HEK293 (cell line): ENCODE results near the gene PGGT1B.

Experiments used
- CTCF ChIP-seq: fragments of 450-650 bp; formaldehyde crosslinking; IDR thresholded peaks from 2 replicates; pipeline ENCODE4 v1.5.1; 2016; ENCODE audit warnings: missing biosample characterization, missing genetic modification characterization
- KLF17 ChIP-seq: fragments of 450-650 bp; formaldehyde crosslinking; IDR thresholded peaks from 2 replicates; pipeline ENCODE4 v1.5.1; 2016; ENCODE audit warnings: missing biosample characterization, missing genetic modification characterization
- KLF7 ChIP-seq: fragments of 450-650 bp; formaldehyde crosslinking; IDR thresholded peaks from 2 replicates; pipeline ENCODE4 v1.5.1; 2016; ENCODE audit warnings: missing biosample characterization, missing genetic modification characterization, borderline replicate concordance
- KLF8 ChIP-seq: fragments of 450-650 bp; formaldehyde crosslinking; IDR thresholded peaks from 2 replicates; pipeline ENCODE4 v1.5.1; 2016; ENCODE audit warnings: missing biosample characterization, missing genetic modification characterization
- KLF9 ChIP-seq: fragments of 450-650 bp; formaldehyde crosslinking; IDR thresholded peaks from 2 replicates; pipeline ENCODE4 v1.5.1; 2016; ENCODE audit warnings: missing biosample characterization, missing genetic modification characterization, low read depth
- PRDM10 ChIP-seq: fragments of 450-650 bp; formaldehyde crosslinking; IDR thresholded peaks from 2 replicates; pipeline ENCODE4 v1.5.1; 2016; ENCODE audit warnings: missing biosample characterization, missing genetic modification characterization
- SCRT1 ChIP-seq: fragments of 450-650 bp; formaldehyde crosslinking; IDR thresholded peaks from 2 replicates; pipeline ENCODE4 v1.5.1; 2016; ENCODE audit warnings: missing biosample characterization, missing genetic modification characterization, borderline replicate concordance
- SP2 ChIP-seq: fragments of 450-650 bp; formaldehyde crosslinking; IDR thresholded peaks from 2 replicates; pipeline ENCODE4 v1.5.1; 2016; ENCODE audit warnings: missing biosample characterization, missing genetic modification characterization
- TSHZ1 ChIP-seq: fragments of 450-650 bp; formaldehyde crosslinking; IDR thresholded peaks from 2 replicates; pipeline ENCODE4 v1.5.1; 2016; ENCODE audit warnings: missing biosample characterization, missing genetic modification characterization, borderline replicate concordance
- YY1 ChIP-seq: fragments of 450-650 bp; formaldehyde crosslinking; IDR thresholded peaks from 2 replicates; pipeline ENCODE4 v1.5.1; 2018; ENCODE audit warnings: missing biosample characterization, missing genetic modification characterization
- YY2 ChIP-seq: fragments of 450-650 bp; formaldehyde crosslinking; IDR thresholded peaks from 2 replicates; pipeline ENCODE4 v1.5.1; 2016; ENCODE audit warnings: missing biosample characterization, missing genetic modification characterization
- ZBTB17 ChIP-seq: fragments of 450-650 bp; formaldehyde crosslinking; IDR thresholded peaks from 2 replicates; pipeline ENCODE4 v1.5.1; 2016; ENCODE audit warnings: missing biosample characterization, missing genetic modification characterization
- ZBTB8A ChIP-seq: fragments of 450-650 bp; formaldehyde crosslinking; IDR thresholded peaks from 2 replicates; pipeline ENCODE4 v1.5.1; 2016; ENCODE audit warnings: missing biosample characterization, missing genetic modification characterization
- ZNF10 ChIP-seq: fragments of 450-650 bp; formaldehyde crosslinking; IDR thresholded peaks from 2 replicates; pipeline ENCODE4 v1.5.1; 2017; ENCODE audit warnings: missing biosample characterization, missing genetic modification characterization
- ZNF2 ChIP-seq: fragments of 450-650 bp; formaldehyde crosslinking; IDR thresholded peaks from 2 replicates; pipeline ENCODE4 v1.5.1; 2016; ENCODE audit warnings: missing biosample characterization, missing genetic modification characterization
- ZNF202 ChIP-seq: fragments of 450-650 bp; formaldehyde crosslinking; IDR thresholded peaks from 2 replicates; pipeline ENCODE4 v1.5.1; 2016; ENCODE audit warnings: missing biosample characterization, missing genetic modification characterization, borderline replicate concordance
- ZNF24 ChIP-seq: fragments of 450-650 bp; formaldehyde crosslinking; IDR thresholded peaks from 2 replicates; pipeline ENCODE4 v1.5.1; 2016; ENCODE audit warnings: missing biosample characterization, missing genetic modification characterization
- ZNF292 ChIP-seq: fragments of 450-650 bp; formaldehyde crosslinking; IDR thresholded peaks from 2 replicates; pipeline ENCODE4 v1.5.1; 2016; ENCODE audit warnings: low read depth, missing biosample characterization, missing genetic modification characterization, borderline replicate concordance
- ZNF341 ChIP-seq: fragments of 450-650 bp; formaldehyde crosslinking; IDR thresholded peaks from 2 replicates; pipeline ENCODE4; 2016; ENCODE audit warnings: low read depth, missing biosample characterization, missing genetic modification characterization
- ZNF449 ChIP-seq: fragments of 450-650 bp; formaldehyde crosslinking; IDR thresholded peaks from 2 replicates; pipeline ENCODE4 v1.5.1; 2017; ENCODE audit warnings: missing biosample characterization, mild to moderate bottlenecking, missing genetic modification characterization, moderate library complexity
- ZNF501 ChIP-seq: fragments of 450-650 bp; formaldehyde crosslinking; IDR thresholded peaks from 2 replicates; pipeline ENCODE4 v1.5.1; 2016; ENCODE audit warnings: missing biosample characterization, missing genetic modification characterization
- ZNF513 ChIP-seq: fragments of 450-650 bp; IDR thresholded peaks from 2 replicates; pipeline ENCODE4 v1.5.1; 2018; ENCODE audit warnings: missing biosample characterization, missing genetic modification characterization
- ZSCAN5A ChIP-seq: fragments of 450-650 bp; formaldehyde crosslinking; IDR thresholded peaks from 2 replicates; pipeline ENCODE4 v1.5.1; 2016; ENCODE audit warnings: missing biosample characterization, missing genetic modification characterization

The PGGT1B gene

GRCh38 chr5:115296124-115297022 is 33.7 kb upstream of the PGGT1B start, which contains the start of gene CCDC112 (continued):
- peak; percentile 71; the same call in 1 of the 2 replicates for TF ChIP-seq KLF17
- peak; percentile 74 for TF ChIP-seq CTCF (tag by site-specific recombination)
- peak; percentile 44; the same call in 1 of the 2 replicates for TF ChIP-seq KLF9 (tag by site-specific recombination)
- TF ChIP-seq SP2 (tag by site-specific recombination): peak; percentile 39
- TF ChIP-seq ZBTB17 (tag by site-specific recombination): peak; percentile 63
- 0 out of 2 replicates have a peak, but pooled peaks have one; percentile 48 for TF ChIP-seq ZNF2
- peak; percentile 65; the same call in 1 of the 2 replicates for TF ChIP-seq ZSCAN5A
- TF ChIP-seq ZNF10 (tag by site-specific recombination): no peak
- no peak; the same call in 1 of the 2 replicates for TF ChIP-seq KLF7 (tag by site-specific recombination)
- TF ChIP-seq ZNF449 (tag by site-specific recombination): peak; percentile 45; the same call in 1 of the 2 replicates
- no peak for TF ChIP-seq ZNF202
- TF ChIP-seq YY2 (tag by site-specific recombination): peak; percentile 69; the same call in 1 of the 2 replicates
- TF ChIP-seq ZNF513: 0 out of 2 replicates have a peak, but pooled peaks have one; percentile 27
- TF ChIP-seq TSHZ1 (tag by site-specific recombination): no peak; the same call in 1 of the 2 replicates
- peak; percentile 88 for TF ChIP-seq ZNF501 (tag by site-specific recombination)
- TF ChIP-seq ZNF341 (tag by site-specific recombination): peak; percentile 57
- TF ChIP-seq SCRT1 (tag by site-specific recombination): peak; percentile 81
- no peak for TF ChIP-seq ZNF292 (tag by site-specific recombination)
- peak; percentile 71 for TF ChIP-seq ZBTB8A
- TF ChIP-seq KLF8: peak; percentile 67; the same call in 1 of the 2 replicates
- TF ChIP-seq ZNF24 (tag by site-specific recombination): no peak
- peak; percentile 84 for TF ChIP-seq YY1 (tag by site-specific recombination)
- TF ChIP-seq PRDM10 (tag by site-specific recombination): no peak
